ENCODE data around the gene KHDC4.

DNA sequence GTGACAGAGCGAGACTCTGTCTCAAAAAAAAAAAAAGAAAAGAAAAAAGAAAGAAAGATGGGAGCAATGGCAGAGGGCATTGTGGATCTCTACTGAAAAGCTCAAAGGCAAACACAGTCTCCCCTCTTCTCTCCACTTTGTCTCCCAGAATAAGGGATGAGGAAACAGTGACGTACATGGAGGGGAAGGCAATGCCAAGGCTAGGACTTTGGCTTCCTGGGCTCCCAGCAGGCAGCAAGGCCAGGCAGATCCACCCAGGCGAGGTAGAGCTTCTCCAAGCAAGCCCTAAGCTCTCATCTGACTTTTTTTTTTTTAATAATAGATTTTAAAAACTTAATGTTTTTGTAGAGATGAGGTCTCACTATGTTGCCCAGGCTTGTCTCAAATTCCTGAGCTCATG is 39.5 kb upstream of the KHDC4 start:
- TF ChIP-seq, protein P1, sequence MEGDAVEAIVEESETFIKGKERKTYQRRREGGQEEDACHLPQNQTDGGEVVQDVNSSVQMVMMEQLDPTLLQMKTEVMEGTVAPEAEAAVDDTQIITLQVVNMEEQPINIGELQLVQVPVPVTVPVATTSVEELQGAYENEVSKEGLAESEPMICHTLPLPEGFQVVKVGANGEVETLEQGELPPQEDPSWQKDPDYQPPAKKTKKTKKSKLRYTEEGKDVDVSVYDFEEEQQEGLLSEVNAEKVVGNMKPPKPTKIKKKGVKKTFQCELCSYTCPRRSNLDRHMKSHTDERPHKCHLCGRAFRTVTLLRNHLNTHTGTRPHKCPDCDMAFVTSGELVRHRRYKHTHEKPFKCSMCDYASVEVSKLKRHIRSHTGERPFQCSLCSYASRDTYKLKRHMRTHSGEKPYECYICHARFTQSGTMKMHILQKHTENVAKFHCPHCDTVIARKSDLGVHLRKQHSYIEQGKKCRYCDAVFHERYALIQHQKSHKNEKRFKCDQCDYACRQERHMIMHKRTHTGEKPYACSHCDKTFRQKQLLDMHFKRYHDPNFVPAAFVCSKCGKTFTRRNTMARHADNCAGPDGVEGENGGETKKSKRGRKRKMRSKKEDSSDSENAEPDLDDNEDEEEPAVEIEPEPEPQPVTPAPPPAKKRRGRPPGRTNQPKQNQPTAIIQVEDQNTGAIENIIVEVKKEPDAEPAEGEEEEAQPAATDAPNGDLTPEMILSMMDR (IDR thresholded peaks at IDR 0.05; ENCODE audit: poor library complexity), result no peak
- no peak for TF ChIP-seq EZH2phosphoT487 (IDR thresholded peaks at IDR 0.05; ENCODE audit: low read depth, severe bottlenecking, unreplicated experiment)

All from hepatocyte (in vitro differentiated cells).